Upper lobe of right lung (tissue), 1 donor: ENCODE data around the gene KLHL26. TPM values are rescaled to one million over a fixed set of nuclear protein-coding genes. Genes with fewer than 3 reads are reported as not detected.
"Not testable (repeated sequence)": the region's sequence is repeated elsewhere in the genome, so short reads cannot be mapped to it uniquely, and the experiment has no call there.

Experiments
- ATAC-seq: fragments of 200-7000 bp; cut with Tn5 transposase; one replicate; pipeline ENCODE4 v1.9.1; 2020; ENCODE audit warnings: mild to moderate bottlenecking, moderate library complexity
- DNase-seq: peaks from one replicate; pipeline ENCODE4 v3.0.0-alpha.2; 2020
- H3K27ac ChIP-seq: fragments of 200-600 bp; one replicate; pipeline ENCODE4 v1.8.0; 2022
- H3K27me3 ChIP-seq: fragments of 200-600 bp; one replicate; pipeline ENCODE4 v1.8.0; 2022; ENCODE audit warnings: mild to moderate bottlenecking
- H3K36me3 ChIP-seq: fragments of 200-600 bp; one replicate; pipeline ENCODE4 v1.8.0; 2022
- H3K4me1 ChIP-seq: fragments of 200-600 bp; one replicate; pipeline ENCODE4 v1.8.0; 2022
- H3K4me3 ChIP-seq: fragments of 200-600 bp; one replicate; pipeline ENCODE4 v1.8.0; 2022; ENCODE audit warnings: mild to moderate bottlenecking
- H3K9me3 ChIP-seq: fragments of 200-600 bp; one replicate; pipeline ENCODE4 v1.8.0; 2022
- intact Hi-C: fragments of 100-400 bp; cut with DNase I; formaldehyde crosslinking; loops from one replicate; pipeline ENCODE4 v1.11.0; 2022
- total RNA-seq: library from RNA; stranded (reverse); fragmentation: NEBNext Ultra II Directional; extraction: Animal tissue kit (Norgen Biotek cat#: 25700); gene quantifications from one replicate; pipeline ENCODE4 v1.2.1, GENCODE V29; 2021
- TF ChIP-seq, protein P1 (sequence below): fragments of 200-600 bp; IDR thresholded peaks from one replicate; pipeline ENCODE4 v1.8.0; 2022; ENCODE audit warnings: antibody characterized with exemption
- donor health status: DM: no; HTN: yes; CAD: no; lungs with severe emphysema.

KLHL26 gene
- total RNA-seq, 1 donor from 2014 or later, result 11.8 TPM

DNA sequence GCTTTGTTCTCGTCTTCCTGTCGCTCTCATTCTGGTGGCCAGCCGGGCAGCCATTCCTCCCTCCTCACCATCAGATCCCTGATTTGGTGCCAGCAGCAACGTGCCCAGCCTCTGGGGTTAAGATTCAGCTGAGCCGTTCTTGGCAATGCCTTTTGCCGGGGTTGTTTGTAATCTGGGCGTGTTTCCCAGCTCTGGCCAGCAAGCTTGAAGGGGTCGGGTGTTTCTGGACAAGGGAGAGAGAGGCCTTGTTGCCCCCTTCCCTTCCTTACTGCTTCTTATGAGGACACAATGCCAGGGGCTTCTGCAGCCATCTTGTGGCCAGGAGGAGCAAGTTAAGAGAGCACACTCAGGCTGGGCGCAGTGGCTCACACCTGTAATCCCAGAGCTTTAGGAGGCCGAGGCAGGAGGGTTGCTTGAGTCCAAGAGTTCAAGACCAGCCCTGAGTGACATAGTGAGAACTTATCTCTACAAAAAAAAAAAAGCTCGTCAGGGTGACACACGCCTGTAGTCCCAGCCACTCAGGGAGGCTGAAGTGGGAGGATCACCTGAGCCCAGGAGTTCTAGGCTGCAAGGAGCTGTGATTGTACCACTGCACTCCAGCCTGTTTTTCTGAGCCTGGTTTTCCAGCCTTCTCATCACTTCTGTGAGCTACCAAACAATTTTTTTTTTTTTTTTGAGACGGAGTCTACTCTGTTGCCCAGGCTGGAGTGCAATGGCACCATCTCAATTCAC, 35.9 kb downstream of the KLHL26 start:
- no peaks in the 10 kb centered on the region for H3K27me3 ChIP-seq
- DNase-seq (no peak), ATAC-seq (peak; percentile 4)
- H3K4me1 ChIP-seq, result peaks cover 8% of the 10 kb centered on the region
- H3K9me3 ChIP-seq, result no peaks in the 10 kb centered on the region
- peak overlapping the region; percentile 6 for H3K27ac ChIP-seq
- no peak overlapping the region for H3K4me3 ChIP-seq
- peaks cover 15% of the 10 kb centered on the region for H3K36me3 ChIP-seq
- intact Hi-C loops, result no loop called here
- TF ChIP-seq, protein P1, sequence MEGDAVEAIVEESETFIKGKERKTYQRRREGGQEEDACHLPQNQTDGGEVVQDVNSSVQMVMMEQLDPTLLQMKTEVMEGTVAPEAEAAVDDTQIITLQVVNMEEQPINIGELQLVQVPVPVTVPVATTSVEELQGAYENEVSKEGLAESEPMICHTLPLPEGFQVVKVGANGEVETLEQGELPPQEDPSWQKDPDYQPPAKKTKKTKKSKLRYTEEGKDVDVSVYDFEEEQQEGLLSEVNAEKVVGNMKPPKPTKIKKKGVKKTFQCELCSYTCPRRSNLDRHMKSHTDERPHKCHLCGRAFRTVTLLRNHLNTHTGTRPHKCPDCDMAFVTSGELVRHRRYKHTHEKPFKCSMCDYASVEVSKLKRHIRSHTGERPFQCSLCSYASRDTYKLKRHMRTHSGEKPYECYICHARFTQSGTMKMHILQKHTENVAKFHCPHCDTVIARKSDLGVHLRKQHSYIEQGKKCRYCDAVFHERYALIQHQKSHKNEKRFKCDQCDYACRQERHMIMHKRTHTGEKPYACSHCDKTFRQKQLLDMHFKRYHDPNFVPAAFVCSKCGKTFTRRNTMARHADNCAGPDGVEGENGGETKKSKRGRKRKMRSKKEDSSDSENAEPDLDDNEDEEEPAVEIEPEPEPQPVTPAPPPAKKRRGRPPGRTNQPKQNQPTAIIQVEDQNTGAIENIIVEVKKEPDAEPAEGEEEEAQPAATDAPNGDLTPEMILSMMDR, result peak; percentile 9

DNA sequence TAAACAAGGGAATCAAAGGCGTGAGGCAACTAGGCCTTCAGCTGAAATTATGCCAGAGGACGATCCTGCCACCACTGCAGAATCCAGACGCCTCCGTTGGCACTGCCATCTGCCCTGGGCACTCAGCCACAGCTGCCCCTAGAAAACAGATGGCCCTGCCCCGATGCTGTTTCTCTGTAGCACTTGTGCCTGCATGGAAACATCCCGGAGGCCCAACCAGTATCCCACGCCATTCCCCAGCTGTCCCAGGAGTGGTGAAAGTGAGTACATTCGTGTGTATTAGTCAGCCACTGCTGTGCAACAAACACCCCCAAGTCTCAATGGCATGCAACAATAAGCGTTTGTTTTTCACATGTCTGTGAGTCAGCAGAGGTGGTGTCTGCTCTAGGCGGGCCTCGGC, 37.8 kb downstream of the KLHL26 start:
- DNase-seq (no peak), ATAC-seq (no peak)
- H3K27me3 ChIP-seq, result no peaks in the 10 kb centered on the region
- peaks cover 12% of the 10 kb centered on the region for H3K4me1 ChIP-seq
- no peak overlapping the region for H3K27ac ChIP-seq
- TF ChIP-seq, protein P1, result no peak
- intact Hi-C loops, result no loop called here
- no peak overlapping the region for H3K4me3 ChIP-seq
- no peaks in the 10 kb centered on the region for H3K36me3 ChIP-seq
- no peaks in the 10 kb centered on the region for H3K9me3 ChIP-seq

DNA sequence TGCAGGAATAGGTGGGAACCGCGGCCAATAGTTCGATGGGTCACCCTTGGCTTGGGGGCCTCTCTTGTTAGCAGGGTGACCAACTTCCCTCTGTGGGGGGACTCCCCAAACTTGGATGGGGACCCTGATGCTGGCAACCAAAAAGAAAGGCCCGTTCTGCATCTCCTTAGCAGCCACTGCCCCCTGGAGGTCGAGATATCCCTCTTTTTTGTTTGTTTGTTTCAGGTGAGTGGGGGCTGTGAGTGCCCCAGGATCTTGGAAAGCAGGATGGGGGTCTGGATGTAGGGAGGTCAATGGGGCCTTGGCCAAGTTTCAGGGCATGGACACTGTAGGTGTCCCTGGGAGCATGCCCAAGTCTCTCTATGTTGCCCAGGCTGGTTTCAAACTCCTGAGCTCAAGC, 39.0 kb downstream of the KLHL26 start:
- TF ChIP-seq, protein P1, result no peak
- Histone ChIP-seq H3K36me3 (no peaks in the 10 kb centered on the region), H3K27ac (no peak overlapping the region), H3K9me3 (no peaks in the 10 kb centered on the region), H3K27me3 (no peaks in the 10 kb centered on the region), H3K4me3 (no peak overlapping the region), H3K4me1 (peaks cover 12% of the 10 kb centered on the region)
- no peak for ATAC-seq
- intact Hi-C loops, result no loop called here
- DNase-seq, result no peak

DNA sequence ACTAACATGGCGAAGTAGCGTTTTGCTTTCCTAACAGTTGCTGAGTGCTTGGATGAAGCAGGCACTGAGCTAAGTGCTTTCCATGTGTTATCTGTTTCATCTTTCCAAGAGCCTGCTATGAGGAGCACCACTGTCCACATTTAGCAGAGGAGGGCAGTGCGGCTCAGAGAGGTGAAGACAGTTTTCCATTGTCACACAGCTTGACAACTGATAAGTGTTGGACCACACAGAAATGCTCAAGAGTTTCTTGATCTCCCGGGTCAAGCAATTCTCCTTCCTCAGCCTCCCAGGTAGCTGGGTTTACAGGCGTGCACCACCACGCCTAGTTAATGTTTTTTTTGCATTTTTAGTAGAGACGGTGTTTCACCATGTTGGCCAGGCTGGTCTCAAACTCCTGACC, 39.9 kb downstream of the KLHL26 start:
- H3K27ac ChIP-seq, result no peak overlapping the region
- intact Hi-C loops, result no loop called here
- DNase-seq (no peak), ATAC-seq (no peak)
- TF ChIP-seq, protein P1, result no peak
- no peaks in the 10 kb centered on the region for H3K9me3 ChIP-seq
- H3K4me1 ChIP-seq, result peaks cover 12% of the 10 kb centered on the region
- no peak overlapping the region for H3K4me3 ChIP-seq
- no peaks in the 10 kb centered on the region for H3K27me3 ChIP-seq
- no peaks in the 10 kb centered on the region for H3K36me3 ChIP-seq

DNA sequence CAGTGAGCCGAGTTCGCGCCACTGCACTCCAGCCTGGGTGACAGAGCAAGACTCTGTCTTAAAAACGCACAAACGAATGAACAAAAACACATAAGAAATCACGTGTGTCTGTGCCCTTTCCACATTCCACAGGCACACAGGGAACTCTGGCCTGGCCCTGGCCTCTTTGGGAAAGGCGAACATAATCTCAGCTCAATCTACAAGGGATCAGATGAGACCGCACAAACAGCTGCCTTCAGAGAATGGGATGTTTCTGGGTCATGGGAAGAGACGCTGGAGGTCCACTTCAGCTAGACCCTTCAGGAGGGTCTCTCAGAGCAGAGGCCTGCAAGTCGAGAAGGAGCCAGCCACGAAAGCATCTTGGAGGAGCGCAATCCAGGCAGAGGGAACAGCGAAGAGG, 40.3 kb downstream of the KLHL26 start:
- ATAC-seq, result no peak
- no peak overlapping the region for H3K27ac ChIP-seq
- TF ChIP-seq, protein P1, result no peak

DNA sequence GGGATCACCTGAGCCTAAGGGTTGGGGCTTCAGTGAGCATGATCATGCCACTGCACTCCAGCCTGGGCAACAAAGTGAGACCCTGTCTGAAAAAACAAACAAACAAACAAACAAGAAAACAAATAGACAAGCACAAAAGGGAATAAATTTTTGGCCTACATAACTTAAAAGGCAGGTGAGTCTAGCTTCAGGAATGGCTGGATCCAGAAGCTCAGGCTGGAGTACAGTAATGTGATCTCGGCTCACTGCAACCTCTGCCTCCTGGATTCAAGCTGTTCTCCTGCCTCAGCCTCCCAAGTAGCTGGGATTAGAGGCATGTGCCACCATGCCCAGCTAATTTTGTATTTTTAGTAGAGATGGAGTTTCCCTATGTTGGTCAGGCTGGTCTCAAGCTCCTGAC, 43.3 kb downstream of the KLHL26 start:
- H3K9me3 ChIP-seq, H3K27me3 ChIP-seq, H3K36me3 ChIP-seq, H3K27ac ChIP-seq, H3K4me3 ChIP-seq, ATAC-seq, intact Hi-C loops, DNase-seq: not testable (repeated sequence)
- peaks cover 15% of the 10 kb centered on the region for H3K4me1 ChIP-seq

More for the DNA sequence above, 40.3 kb downstream of the KLHL26 start:
- intact Hi-C loops, result no loop called here
- H3K4me1 ChIP-seq, result peaks cover 9% of the 10 kb centered on the region
- no peaks in the 10 kb centered on the region for H3K27me3 ChIP-seq
- no peak overlapping the region for H3K4me3 ChIP-seq
- no peaks in the 10 kb centered on the region for H3K9me3 ChIP-seq
- H3K36me3 ChIP-seq, result no peaks in the 10 kb centered on the region
- DNase-seq, result no peak
